ENCODE results near the gene DEFB131A.
"Not testable (repeated sequence)": the region's sequence is repeated elsewhere in the genome, so short reads cannot be mapped to it uniquely, and the experiment has no call there.

The DEFB131A gene

DNA sequence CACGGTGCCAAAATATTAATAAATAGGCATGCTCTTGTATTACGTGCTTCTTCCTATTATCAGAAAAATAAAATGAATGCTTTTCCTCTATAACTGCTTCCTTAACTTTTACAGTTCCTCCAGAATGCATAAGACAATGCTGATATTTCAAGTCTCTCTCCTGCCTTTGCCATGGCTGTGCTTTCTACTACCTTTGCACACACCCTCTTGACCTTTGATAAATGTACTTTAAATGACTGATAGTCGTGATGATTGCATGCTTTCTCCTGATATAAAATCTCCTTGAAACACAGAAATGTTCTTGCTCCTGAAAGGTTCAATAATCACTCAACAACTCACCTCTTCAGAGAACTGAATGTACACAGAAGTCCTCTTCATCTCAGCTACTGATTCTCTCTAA, at the start of gene DEFB131A:
Gene DEFB131A (plus strand): TSS at position 301 of the 400 bp plus-strand sequence. CDS start 120 bp downstream, outside the sequence.
- not testable (repeated sequence) for DNase-seq (ENCODE audit: low read depth in 2 of 2)

DNA sequence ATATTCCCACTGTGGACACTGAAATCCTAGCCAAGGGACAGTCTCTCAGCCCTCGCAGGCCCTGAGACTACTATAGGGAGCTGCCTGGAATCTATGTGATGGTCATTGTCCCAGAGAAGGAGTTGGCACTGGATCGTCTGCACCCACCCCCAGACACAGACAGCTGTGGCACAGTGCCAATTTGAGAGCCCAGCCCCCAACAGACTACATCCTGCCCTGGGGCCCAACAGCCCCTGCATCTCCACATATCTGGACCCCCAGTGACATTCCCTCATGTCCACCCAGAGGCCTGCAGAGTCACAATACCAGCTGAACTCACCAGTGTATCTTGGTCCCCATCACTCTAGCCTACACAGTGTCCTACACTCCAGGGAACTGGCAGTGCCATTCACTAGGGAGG, 38.4 kb upstream of the DEFB131A start:
- DNase-seq (ENCODE audit: low read depth in 2 of 2): not testable (repeated sequence)

DNA sequence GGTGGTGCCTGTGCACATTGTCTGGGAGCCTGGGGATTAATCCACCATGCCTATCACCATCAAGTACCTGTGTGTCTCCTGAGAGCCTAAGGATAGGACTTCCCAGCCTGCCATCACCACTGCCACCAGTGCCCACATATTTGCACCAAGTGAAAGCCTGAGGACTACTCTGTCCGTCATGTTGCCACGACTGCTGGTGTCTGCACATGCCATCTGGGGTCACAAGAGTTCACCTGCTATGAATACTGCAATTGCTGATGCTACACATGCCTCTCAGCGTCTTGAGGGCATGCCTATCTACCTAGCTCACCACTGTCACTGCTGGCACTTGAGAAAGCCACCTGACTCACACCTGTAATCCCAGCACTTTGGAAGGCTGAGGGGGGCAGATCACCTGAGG, 37.7 kb upstream of the DEFB131A start:
- not testable (repeated sequence) for DNase-seq (ENCODE audit: low read depth in 2 of 2)

- no peak for DNase-seq (ENCODE audit: low read depth in 2 of 2)
Measured at GRCh38 chr4:9409793-9410192, 34.4 kb upstream of the DEFB131A start.

DNA sequence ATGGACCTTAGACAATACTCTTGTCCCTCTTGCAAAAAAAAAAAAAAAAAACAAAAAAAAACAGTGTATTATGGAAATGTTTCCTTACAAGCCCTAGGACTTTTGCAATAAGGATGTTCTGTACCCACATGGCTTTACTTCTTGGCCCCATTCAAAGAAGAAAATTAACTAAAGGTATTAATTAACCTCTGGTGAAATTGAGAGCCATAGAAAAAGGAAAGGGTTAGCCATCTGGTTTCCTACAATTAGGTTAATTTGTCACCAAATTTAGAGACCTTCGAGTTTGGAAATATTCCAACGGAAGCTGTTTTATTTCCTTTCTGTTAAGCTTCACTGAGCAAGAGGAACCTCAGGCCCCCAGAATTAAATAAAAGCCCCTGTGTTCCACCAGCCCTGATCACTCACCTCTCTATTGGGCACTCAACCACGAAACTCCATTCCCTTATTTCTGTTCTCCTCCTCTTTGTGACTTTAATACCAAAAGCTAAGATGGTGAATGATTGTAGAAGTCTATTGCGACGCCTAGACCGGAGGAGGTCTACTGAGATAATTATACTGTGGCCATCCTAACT, 22.2 kb upstream of the DEFB131A start:
- DNase-seq (ENCODE audit: low read depth in 2 of 2): not testable (repeated sequence)

DNA sequence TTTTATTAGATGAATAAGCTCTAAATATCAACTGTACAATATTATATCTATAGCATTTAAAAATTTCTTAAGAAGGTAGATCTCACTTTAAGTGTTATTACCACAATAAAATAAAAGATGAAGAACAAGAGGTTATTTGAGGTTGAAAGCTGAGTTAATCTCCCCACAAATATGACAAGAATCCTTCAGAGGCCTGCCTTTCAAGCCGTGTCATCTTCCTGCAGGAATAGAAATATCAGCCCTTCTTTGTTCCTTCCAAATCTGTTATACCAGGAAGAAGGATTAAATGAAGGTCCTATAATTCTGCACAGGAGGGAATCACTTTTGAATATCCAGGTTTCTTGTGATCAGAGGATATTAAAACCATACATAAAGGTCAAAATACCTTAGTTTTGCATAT, 18.3 kb upstream of the DEFB131A start:
- not testable (repeated sequence) for DNase-seq (ENCODE audit: low read depth in 2 of 2)

GRCh38 chr4:9430061-9430460, 14.2 kb upstream of the DEFB131A start:
- DNase-seq (ENCODE audit: low read depth in 2 of 2): not testable (repeated sequence)

- not testable (repeated sequence) for DNase-seq (ENCODE audit: low read depth in 2 of 2)
Measured at GRCh38 chr4:9433320-9433719, 10.9 kb upstream of the DEFB131A start.

GRCh38 chr4:9436728-9437127, 7.5 kb upstream of the DEFB131A start:
- not testable (repeated sequence) for DNase-seq (ENCODE audit: low read depth in 2 of 2)

DNA sequence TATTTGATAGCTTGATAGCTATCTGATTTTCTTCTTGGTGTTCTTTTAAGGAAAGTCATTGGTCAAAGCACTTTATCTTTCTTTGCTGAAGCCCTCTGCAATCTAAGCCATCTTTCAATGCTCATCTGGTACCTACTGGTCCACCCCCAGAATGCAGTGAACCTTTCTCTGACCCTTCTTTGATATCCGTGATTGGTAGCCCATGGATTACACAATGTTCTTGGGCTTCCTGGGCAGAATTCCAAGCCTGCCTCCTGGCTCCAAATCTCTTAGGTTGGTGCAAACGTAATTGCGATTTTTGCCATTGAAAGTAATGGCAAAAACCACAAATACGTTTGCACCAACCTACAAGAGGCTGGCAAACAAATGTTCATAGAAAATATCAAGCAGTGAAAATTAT, 1.9 kb upstream of the DEFB131A start:
- not testable (repeated sequence) for DNase-seq (ENCODE audit: low read depth in 2 of 2)

- not testable (repeated sequence) for DNase-seq (ENCODE audit: low read depth in 2 of 2)
Measured at GRCh38 chr4:9444681-9445080, 467 bp downstream of the DEFB131A start.

DNA sequence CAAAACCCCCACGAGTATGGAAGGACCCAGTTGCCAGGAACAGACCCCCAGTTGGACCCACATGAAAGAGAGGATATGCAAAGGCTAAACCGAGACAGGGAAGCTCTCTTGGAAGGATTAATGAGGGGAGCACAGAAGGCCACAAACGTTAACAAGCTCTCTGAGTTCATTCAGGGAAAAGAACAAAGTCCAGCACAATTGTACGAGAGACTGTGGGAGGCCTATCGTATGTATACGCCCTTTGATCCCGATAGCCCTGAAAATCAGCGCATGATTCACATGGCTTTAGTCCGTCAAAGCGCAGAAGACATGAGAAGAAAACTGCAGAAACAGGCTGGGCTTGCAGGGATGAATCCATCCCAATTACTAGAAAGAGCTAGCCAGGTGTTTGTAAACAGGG, 8.0 kb downstream of the DEFB131A start:
- DNase-seq (ENCODE audit: low read depth in 2 of 2): not testable (repeated sequence)

DNA sequence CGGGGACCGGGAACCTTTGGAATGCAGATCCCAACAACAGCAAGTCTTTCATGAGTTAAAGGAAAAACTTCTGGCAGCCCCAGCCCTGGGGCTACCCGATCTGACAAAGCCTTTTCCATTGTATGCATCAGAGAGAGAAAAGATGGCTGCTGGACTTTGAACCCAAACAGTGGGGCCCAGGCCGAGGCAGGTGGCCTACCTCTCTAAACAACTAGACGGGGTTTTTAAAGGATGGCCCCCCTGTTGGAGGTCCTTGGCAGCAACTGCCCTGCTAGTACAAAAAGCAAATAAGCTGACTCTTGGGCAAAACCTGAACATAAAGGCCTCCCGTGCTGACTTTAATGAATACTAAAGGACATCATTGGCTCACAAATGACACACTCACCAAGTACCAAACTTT, 10.1 kb downstream of the DEFB131A start:
- not testable (repeated sequence) for DNase-seq (ENCODE audit: low read depth in 2 of 2)

- DNase-seq (ENCODE audit: low read depth in 2 of 2): not testable (repeated sequence)
Measured at GRCh38 chr4:9455046-9455445, 10.8 kb downstream of the DEFB131A start.

- DNase-seq (ENCODE audit: low read depth in 2 of 2): not testable (repeated sequence)
Measured at GRCh38 chr4:9479466-9479865, 35.3 kb downstream of the DEFB131A start.

GRCh38 chr4:9480066-9480465, 35.9 kb downstream of the DEFB131A start:
- DNase-seq (ENCODE audit: low read depth in 2 of 2): not testable (repeated sequence)

GRCh38 chr4:9482871-9483270, 38.7 kb downstream of the DEFB131A start:
- DNase-seq (ENCODE audit: low read depth in 2 of 2): not testable (repeated sequence)

DNA sequence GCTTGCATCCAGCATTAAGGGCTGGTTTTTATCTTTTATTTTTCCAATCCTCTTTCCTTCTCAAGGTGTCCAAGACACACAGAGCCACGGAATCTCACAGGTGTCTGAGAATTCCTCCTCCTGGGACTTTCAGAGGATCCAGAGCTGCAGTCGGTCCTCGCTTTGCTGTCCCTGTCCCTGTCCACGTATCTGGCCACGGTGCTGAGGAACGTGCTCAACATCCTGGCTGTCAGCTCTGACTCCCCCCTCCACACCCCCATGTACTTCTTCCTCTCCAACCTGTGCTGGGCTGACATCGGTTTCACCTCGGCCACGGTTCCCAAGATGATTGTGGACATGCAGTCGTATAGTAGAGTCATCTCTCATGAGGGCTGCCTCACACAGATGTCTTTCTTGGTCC, 39.5 kb downstream of the DEFB131A start:
- DNase-seq (ENCODE audit: low read depth in 2 of 2): not testable (repeated sequence)

DNA sequence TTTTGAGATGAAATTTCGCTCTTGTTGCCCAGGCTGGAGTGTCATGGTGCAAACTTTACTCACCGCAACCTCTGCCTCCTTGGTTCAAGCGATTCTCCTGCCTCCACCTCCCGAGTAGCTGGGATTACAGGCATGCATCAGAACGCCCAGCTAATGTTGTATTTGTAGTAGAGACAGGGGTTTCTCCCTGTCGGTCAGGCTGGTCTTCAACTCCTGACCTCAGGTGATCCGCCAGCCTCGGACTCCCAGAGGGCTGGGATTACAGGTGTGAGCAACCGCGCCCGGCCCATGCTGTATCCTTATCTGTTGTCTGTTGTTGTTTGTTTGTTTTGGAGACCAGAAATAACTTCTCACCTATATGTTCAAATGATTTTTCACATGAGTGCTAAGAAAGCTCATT, 42.7 kb downstream of the DEFB131A start:
- DNase-seq (ENCODE audit: low read depth in 2 of 2): not testable (repeated sequence)

- DNase-seq (ENCODE audit: low read depth in 2 of 2): not testable (repeated sequence)
Measured at GRCh38 chr4:9488796-9489195, 44.6 kb downstream of the DEFB131A start.

DNA sequence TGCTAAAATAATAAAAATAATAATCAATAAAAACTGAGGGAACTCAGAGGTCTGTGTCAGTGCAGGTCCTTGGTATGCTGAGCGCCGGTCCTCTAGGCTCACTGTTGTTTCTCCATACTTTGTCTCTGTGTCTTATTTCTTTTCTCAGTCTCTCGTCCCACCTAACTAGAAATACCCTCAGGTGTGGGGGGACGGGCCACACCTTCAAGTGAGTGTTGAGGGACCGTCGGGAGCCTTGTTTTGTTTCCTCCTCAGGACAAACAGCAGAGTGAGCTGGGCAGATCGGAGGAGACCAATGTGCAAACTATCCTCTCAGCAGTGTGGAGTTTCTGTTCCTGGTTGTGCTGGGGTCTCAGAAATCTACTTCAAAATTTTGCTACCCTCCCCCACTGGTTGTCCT, 46.3 kb downstream of the DEFB131A start:
- DNase-seq (ENCODE audit: low read depth in 2 of 2): not testable (repeated sequence)

- DNase-seq (ENCODE audit: low read depth in 2 of 2): not testable (repeated sequence)
Measured at GRCh38 chr4:9490986-9491385, 46.8 kb downstream of the DEFB131A start.

DNA sequence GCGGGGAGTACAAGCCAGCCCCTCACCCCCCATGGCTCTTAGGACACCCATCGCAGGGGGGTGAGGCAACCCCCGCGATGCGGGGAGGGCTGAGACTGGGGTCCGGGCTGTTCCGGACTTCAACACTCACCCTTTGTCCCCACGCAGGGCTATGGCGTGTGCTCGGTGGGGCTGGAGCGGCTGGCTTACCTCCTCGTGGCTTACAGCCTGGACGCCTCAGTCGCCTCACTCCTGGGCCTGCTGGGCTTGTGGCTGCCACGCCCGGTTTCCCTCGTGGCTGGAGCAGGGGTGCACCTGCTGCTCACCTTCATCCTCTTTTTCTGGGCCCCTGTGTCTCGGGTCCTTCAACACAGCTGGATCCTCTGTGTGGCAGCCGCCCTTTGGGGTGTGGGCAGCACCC, 49.4 kb downstream of the DEFB131A start:
- DNase-seq (ENCODE audit: low read depth in 2 of 2): not testable (repeated sequence)

Data from stimulated activated CD8-positive, alpha-beta memory T cell treated with anti-CD3 and anti-CD28 coated beads, Interleukin-15, amount 100 ng/mL, for 48 hours (primary cell).